Measurements from ENCODE around the gene ISCU. TPM values are rescaled to one million over a fixed set of nuclear protein-coding genes. Genes with fewer than 3 reads are reported as not detected.
A peak's percentile ranks its signal among the peaks of the same experiment; 100 is the strongest.

The ISCU gene
- total and polyA plus RNA-seq, 9 of the 15 experiments (the other 6 are each of a cell fraction or from before 2014, with no cell fraction given), result 15.9 to 92.5 (median 77.3) TPM

- TF ChIP-seq ZNF12 (CRISPR knock-in tag; IDR thresholded peaks at IDR 0.05), result no peak
- TF ChIP-seq CLOCK (CRISPR knock-in tag; IDR thresholded peaks at IDR 0.05; ENCODE audit: borderline replicate concordance), result no peak
- peak; percentile 49; the same call in 1 of the 2 replicates for TF ChIP-seq ATF3 (IDR thresholded peaks at IDR 0.05)
- no peak for TF ChIP-seq ATF3 (CRISPR knock-in tag; conservative IDR thresholded peaks at IDR 0.05)
- TF ChIP-seq HNRNPL (IDR thresholded peaks at IDR 0.05; ENCODE audit: low read depth, low read length), result no peak
- TF ChIP-seq CEBPZ (IDR thresholded peaks at IDR 0.05; ENCODE audit: borderline replicate concordance, low read depth, low read length), result no peak
- TF ChIP-seq BRD9 (IDR thresholded peaks at IDR 0.05; ENCODE audit: low read depth, partially characterized antibody), result no peak
- TF ChIP-seq PTBP1 (IDR thresholded peaks at IDR 0.05; ENCODE audit: low read depth, low read length), result no peak
- TF ChIP-seq SMAD4 (CRISPR knock-in tag; conservative IDR thresholded peaks at IDR 0.05), result no peak
- 0 out of 2 replicates have a peak, but pooled peaks have one; percentile 21 for TF ChIP-seq SMARCA5 (IDR thresholded peaks at IDR 0.05)
- TF ChIP-seq MAFF (IDR thresholded peaks at IDR 0.05; ENCODE audit: low read length), result no peak
- TF ChIP-seq CBX8 (IDR thresholded peaks at IDR 0.05; ENCODE audit: borderline replicate concordance, extremely low read depth, low read depth, low read length, poor library complexity, severe bottlenecking), result no peak
- TF ChIP-seq ADNP (tag; IDR thresholded peaks at IDR 0.05), result peak; percentile 92
- no peak for TF ChIP-seq TAF9B (IDR thresholded peaks at IDR 0.05; ENCODE audit: partially characterized antibody)
- TF ChIP-seq MED1 (CRISPR knock-in tag; IDR thresholded peaks at IDR 0.05; ENCODE audit: borderline replicate concordance), result no peak
- no peak for TF ChIP-seq ZNF232 (CRISPR knock-in tag; IDR thresholded peaks at IDR 0.05)
- no peak for TF ChIP-seq RFX7 (CRISPR knock-in tag; IDR thresholded peaks at IDR 0.05)
- TF ChIP-seq CTCFL (IDR thresholded peaks at IDR 0.05; ENCODE audit: borderline replicate concordance, insufficient read depth, low read depth, low read length, poor library complexity, severe bottlenecking), result peak; percentile 46
- no peak for TF ChIP-seq ESRRB (CRISPR knock-in tag; IDR thresholded peaks at IDR 0.05; ENCODE audit: borderline replicate concordance)
Observed at GRCh38 chr12:108611884-108612415, 49.6 kb downstream of the ISCU start (continued).
